GM15510 (cell line): ENCODE data around the gene ABCC1.

Experiments
- POLR2A ChIP-seq: IDR thresholded peaks from 3 replicates; pipeline ENCODE4 v1.6.1; 2011; ENCODE audit warnings: borderline replicate concordance; ENCODE audit not compliant: insufficient read length; ENCODE audit errors: extremely low read depth

Gene ABCC1

DNA sequence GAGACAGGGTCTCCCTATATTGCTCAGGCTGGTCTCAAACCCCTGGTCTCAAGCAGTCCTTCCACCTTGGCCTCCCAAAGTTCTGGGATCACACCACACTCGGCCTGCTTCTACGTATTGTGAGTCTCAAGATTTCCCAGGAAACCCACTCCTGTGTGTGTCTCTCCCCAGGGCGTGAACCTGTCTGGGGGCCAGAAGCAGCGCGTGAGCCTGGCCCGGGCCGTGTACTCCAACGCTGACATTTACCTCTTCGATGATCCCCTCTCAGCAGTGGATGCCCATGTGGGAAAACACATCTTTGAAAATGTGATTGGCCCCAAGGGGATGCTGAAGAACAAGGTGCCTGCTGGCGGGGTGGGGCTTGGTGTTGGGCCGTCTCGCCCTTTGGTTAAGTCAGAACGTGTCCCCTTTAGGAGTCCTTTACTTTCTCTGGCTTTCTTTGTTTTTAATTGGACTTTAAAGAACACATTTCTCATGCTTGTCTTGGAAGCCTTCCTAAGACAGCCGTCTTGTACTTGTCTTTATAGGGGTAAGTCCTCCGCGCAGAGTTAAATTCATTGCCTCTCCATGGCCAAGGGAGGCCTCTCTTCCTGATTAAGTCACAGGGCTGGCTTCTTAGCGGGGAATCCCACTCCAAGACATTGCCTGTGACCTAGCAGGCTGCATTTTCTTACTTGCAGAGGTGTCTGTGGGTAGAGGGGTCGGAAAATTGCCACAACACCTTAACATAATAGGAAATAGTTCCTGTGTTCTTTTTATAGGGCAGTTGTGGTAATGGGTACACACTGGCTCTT, 137.4 kb downstream of the ABCC1 start:
- TF ChIP-seq POLR2A: no peak

DNA sequence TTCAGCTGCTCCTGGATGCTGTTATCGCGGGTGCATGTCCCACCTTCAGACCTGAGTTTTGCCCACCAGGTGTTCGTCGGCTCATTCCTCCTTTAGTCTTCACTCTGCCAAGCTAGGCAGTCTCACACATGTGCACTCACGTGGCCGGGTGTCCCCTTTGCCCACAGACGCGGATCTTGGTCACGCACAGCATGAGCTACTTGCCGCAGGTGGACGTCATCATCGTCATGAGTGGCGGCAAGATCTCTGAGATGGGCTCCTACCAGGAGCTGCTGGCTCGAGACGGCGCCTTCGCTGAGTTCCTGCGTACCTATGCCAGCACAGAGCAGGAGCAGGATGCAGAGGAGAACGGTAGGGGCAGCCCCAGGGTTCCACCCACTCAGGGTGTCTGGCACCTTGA, 140.8 kb downstream of the ABCC1 start:
- TF ChIP-seq POLR2A: no peak

DNA sequence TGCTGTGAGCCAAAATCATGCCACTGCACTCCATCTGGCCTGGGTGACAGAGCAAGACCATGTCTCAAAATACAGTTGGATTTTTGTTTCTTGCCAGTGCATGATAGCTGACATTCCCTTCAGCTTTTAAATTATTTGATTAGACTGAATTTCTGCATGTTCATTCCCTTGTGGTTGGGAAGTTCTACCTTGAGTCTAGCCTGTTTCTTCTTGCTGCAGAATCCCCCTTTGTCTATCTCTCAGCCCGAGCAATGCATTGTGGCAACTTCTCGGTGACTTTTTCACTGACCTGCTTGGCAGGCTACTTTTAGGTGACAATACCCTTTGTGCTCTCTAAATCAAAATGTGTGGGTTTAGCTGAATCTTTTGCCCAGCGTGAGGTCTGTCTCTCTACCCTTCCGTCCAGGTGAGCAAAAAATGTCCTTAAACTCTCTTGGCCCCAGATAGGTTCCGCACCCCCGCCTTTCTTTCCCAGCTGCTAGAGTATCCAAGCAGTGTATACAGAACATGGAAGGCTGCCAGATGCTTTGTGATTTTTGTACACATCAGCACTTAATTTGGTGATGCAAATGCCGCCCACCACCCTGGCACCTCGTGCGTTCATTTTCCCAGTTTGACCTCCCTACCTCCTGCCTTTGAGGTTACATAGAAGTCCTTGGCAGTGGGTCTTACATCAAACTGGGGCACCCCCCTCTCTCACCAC, 143.7 kb downstream of the ABCC1 start:
- no peak for TF ChIP-seq POLR2A

DNA sequence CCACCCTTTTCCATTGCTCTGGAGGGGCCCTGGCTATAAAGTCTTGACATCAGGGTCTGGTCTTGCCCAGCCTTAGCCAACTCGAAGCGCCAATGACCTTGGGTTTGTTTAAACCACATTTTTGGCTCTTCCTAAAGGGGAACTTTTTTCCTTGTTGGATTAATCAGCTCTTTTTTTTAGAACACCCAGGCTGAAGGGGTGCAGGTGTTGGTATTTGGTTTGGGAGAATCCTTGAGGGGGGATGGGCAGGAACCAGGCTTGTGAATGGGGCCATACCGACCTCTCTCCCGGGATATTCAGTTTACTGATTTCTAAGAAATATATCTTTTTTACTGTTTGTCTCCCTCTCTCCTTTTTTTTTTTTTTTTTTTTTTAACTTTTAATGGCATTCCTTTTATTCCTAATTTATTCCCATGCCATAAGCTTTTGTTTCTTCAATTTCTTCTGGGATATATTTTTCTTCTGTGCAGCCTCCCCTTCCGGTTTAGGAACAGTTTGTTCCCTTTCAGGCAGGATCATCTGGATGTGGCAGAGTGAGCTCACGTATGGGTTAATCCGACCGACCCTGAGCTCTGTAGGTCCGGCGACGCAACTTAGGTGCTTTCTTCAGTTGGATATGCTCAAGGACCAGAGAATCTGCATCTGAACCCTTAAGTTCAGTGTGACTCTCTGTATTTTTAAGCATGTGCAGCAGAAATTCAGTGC, 144.4 kb downstream of the ABCC1 start:
- TF ChIP-seq POLR2A: no peak

DNA sequence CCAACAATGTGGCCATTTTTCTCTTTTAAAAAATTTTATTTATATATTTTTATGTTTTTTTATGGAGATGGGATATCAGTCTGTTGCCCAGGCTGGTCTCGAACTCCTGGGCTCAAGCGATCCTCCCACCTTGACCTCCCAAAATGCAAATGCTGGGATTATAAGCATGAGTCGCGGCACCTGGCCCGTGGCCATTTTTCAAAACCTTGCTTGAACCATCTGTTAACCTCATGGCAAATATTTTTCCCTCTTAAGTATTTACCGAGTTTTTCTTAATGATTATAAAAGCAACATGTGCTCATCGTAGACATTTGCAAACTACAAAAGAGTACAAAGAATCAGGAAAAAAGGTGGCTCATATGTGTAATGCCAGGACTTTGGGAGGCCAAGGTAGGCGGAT, 146.2 kb downstream of the ABCC1 start:
- no peak for TF ChIP-seq POLR2A

DNA sequence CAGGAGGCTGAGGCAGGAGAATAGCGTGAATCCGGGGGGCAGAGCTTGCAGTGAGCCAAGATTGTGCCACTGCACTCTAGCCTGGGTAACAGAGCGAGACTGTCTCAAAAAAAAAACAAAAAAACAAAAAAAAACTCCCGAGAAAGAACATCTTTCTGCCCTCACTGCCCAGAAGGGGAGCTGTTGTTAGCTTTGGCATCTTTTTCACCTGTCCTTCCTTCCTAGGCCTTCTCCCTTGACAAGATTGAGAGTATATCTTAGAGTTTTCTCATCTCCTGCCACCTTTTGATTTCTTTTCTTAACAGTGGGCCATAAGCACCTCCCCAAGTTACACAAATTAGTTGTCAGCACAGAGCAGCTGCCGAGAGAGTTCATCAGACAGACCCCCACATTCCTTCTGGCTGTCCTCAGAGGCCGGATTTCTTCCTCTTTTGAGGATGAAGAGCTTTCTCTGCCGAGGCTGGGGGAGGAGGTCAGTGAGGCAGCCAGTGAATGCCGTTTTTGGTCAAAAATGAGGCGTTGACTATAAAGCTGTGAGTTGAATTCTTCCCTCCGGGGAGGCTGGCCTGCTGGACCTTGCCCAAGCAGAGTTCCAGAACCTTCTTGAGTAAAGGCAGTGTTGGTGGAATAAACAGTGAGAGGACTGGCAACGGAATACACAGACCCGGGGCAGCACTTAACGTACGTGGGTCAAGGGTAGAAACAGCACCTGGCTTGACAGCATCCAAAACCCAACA, 146.9 kb downstream of the ABCC1 start:
- no peak for TF ChIP-seq POLR2A

DNA sequence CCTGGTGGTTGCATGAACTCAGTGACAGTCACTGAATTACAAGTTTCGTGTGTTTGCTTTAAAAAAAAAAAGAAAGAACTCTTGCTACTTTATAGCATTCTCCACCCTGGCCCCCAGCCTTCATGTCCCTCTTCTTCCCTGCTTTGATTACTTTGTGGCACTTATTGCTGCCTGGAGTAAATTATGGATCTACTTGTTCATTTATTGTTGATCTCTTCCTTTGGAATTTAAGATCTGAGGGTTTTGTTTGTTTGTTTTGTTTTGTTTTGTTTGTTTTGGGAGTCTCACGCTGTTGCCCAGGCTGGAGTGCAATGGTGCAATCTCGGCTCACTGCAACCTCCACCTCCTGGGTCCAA, 147.4 kb downstream of the ABCC1 start:
- no peak for TF ChIP-seq POLR2A

DNA sequence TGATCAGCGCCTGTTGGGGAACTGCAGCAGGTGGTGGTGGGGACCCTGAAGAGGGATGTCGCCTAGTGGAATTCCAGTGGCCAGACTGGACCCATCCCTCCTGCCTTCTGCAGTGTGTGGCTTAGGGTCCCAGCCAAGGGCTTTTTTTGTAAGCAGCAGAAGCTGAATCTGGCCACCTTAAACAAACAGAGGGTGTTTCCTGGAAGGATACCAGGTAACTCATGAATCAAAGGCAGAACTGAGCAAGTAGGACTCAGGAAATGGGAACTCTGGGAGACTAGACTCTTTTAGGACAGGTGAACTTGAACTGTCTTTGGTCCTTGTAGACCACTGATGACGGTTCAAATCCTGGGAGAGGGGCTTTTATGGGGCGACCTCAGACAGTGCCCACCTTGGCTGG, 149.9 kb downstream of the ABCC1 start:
- no peak for TF ChIP-seq POLR2A

DNA sequence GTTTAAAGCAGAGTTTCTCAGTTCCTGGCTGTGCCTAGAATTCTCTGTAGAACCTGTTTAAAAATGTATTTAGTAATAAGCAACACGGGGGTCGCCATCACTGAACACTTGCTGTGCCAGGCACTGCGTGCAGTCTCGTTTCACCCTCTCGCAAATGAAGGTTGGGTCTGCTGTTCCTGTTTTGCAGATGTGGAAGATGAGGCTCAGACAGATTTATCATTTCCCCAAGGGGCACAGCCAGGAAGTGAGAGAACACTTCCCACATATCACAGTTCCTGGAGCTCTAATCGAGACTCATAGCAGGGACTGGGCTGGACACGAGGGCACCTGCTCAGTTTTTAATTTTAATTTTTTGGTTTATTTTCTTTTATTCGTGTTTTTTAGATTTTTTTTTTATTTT, 151.2 kb downstream of the ABCC1 start:
- no peak for TF ChIP-seq POLR2A

DNA sequence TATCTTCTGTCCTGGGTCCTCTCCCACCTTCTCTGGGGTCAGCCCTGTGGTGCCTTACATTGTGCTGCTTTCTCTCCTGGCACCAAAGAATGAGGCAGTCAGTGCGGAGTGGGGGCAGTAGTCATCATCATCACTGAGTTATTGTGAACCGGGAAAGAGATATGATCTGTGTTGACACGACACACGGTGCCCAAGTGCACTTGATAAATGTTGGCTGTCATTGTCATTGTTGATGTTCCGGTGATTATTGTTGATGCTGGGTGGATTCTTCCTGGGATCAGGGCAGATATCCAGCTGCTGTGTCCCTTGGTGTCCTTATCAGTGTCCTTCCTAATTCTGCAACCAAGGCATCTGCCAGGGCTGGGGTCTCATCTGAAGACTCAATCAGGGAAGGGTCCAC, 152.2 kb downstream of the ABCC1 start:
- TF ChIP-seq POLR2A: no peak

DNA sequence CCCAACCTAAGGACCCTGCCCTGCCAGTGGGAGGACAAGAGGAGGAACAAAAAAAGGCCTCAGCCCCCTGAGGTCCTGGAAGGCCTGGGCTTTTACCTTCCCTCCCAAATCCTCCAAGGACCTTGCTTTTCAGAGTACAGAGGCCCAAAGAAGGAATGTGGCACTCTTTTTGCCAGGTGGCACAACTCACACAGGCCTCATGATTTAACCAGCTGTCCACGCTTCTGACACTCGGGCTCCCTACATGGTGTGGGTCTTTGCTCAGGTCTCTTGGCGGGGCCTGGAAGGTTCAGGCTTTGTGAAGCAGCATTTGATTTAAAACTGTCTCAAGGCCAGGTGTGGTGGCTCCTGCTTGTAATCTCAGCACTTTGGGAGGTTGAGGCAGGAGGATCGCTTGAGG, 153.3 kb downstream of the ABCC1 start:
- TF ChIP-seq POLR2A: no peak

DNA sequence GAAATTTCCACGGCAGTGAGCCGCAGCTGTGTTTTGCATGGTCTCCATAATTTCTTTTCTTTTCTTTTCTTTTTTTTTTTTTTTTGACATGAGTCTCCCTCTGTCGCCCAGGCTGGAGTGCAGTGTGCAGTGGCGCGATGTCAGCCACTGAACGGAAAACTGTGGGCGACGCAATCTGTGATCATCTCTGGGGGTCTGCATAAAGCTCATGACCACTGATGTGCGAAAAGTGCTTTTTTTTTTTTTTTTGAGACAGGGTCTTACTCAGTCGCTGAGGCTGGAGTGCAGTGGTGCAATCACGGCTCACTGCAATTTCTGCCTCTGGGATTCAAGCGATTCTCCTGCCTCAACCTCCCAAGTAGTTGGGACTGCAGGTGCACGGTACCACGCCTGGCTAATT, 156.2 kb downstream of the ABCC1 start:
- no peak for TF ChIP-seq POLR2A

DNA sequence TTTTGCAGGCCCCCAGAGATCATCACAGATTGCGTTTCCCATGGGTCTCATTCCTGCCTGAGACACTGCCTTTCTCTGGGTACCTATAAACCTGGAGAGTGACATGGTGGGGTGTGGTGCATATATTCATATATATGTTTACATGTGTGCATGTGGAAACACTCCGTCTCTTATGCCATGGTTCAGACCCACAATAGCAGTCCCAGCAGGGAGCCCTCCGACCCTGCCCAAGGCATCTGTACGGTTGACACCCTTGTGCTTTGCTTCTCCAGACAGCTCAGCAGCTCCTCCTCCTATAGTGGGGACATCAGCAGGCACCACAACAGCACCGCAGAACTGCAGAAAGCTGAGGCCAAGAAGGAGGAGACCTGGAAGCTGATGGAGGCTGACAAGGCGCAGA, 157.1 kb downstream of the ABCC1 start:
- no peak for TF ChIP-seq POLR2A

DNA sequence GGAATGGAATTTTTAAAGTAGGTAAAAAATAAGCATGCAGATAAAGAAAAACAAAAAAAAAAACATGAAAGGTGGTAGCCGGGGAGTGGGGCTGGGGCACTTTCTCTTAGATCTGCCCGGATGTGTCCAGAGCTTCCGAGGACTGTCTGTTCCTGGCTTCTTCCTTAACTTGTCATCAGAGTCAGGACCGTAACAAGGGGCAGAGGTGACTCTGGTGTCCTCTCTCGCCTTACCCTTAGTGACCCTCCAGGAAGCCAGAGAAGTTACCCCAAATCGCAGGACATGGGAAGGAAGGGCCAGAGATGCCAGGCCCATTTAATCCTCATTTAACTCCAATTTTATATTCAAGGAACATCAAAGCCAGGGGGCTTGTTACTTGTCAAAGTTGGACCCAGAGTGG, 158.4 kb downstream of the ABCC1 start:
- TF ChIP-seq POLR2A: no peak

DNA sequence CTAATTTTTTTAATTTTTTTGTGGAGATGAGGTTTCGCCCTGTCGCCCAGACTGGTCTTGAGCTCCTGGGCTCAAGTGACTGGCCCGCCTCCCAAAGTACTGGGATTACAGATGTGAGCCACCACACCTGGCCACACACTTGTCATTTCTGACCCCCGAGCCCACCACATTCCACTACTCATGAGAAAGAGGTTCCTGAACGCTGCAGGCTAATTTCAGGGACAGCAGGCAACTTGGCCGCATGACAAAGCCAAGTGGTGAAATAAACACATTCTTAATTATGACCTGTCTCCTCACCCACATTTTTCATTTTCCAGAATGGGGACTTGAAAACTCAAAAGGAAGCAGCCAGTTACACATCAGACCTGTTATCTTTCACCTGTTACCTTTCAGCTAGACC, 159.3 kb downstream of the ABCC1 start:
- no peak for TF ChIP-seq POLR2A
